ENCODE data around the gene OSTM1.

- TF ChIP-seq ZBTB46 (CRISPR knock-in tag; IDR thresholded peaks at IDR 0.05; ENCODE audit: borderline replicate concordance), result no peak
- no peak for TF ChIP-seq ZNF263 (CRISPR knock-in tag; IDR thresholded peaks at IDR 0.05)
Measured at GRCh38 chr6:108118810-108119768, 44.5 kb upstream of the OSTM1 start.
